Thyroid gland (tissue), 4 donors: ENCODE measurements around the gene THSD7A.

Experiments
- POLR2A ChIP-seq, 2 donors: fragments of 450-650 bp; IDR thresholded peaks; one replicate each; pipeline ENCODE4 v1.6.1; 2017; ENCODE audit warnings: antibody characterized with exemption in 2 of 2, mild to moderate bottlenecking in 2 of 2, moderate library complexity in 1 of 2
- TF ChIP-seq, protein P1 (sequence below), 6 experiments: fragments of 200-600 bp in 3 of 6; fragments of 450-650 bp in 3 of 6; sonication (generic) in 3 of 6; IDR thresholded peaks; one replicate each; pipeline ENCODE4 v1.5.1; 2016 to 2019; ENCODE audit warnings: antibody characterized with exemption in 6 of 6, mild to moderate bottlenecking in 2 of 6, inconsistent platforms in 1 of 6, moderate library complexity in 1 of 6

DNA sequence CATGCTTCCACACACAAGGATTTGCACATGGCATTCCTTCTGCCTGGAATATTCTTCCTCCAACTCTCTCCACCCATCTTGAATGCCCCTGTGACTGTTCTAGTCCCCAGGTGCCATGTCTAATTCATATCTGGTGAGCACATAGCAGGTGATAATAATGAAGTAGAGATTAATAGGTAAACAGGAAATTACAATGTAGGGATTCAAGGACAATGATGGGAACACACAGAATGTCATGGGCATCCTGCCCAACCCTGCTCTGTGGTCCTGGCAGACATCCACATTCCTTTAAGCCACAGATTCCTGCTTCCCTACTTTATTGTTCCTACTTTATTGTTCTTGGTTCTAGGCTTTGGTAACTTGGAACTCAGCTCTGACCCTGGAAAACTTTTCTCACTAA is 115.8 kb downstream of the THSD7A start:
- no peak for TF ChIP-seq POLR2A (IDR thresholded peaks at IDR 0.05)
- TF ChIP-seq, protein P1, sequence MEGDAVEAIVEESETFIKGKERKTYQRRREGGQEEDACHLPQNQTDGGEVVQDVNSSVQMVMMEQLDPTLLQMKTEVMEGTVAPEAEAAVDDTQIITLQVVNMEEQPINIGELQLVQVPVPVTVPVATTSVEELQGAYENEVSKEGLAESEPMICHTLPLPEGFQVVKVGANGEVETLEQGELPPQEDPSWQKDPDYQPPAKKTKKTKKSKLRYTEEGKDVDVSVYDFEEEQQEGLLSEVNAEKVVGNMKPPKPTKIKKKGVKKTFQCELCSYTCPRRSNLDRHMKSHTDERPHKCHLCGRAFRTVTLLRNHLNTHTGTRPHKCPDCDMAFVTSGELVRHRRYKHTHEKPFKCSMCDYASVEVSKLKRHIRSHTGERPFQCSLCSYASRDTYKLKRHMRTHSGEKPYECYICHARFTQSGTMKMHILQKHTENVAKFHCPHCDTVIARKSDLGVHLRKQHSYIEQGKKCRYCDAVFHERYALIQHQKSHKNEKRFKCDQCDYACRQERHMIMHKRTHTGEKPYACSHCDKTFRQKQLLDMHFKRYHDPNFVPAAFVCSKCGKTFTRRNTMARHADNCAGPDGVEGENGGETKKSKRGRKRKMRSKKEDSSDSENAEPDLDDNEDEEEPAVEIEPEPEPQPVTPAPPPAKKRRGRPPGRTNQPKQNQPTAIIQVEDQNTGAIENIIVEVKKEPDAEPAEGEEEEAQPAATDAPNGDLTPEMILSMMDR (IDR thresholded peaks at IDR 0.05): no peak
